Kidney epithelial cell (primary cell): ENCODE measurements around the gene ZNF718. TPM values are rescaled to one million over a fixed set of nuclear protein-coding genes. Genes with fewer than 3 reads are reported as not detected.

Source experiments
- DNase-seq: peaks from one replicate; pipeline ENCODE4 v3.0.0-alpha.2; 2010; ENCODE audit warnings: low read depth
- H3K27me3 ChIP-seq: 2 replicates; pipeline ENCODE4 v1.6.0; 2011; ENCODE audit warnings: low read length; ENCODE audit not compliant: control insufficient read depth, insufficient read depth
- H3K36me3 ChIP-seq: 2 replicates; pipeline ENCODE4 v1.5.1; 2011; ENCODE audit warnings: low read length; ENCODE audit not compliant: control insufficient read depth, insufficient read depth
- H3K4me3 ChIP-seq: 2 replicates; pipeline ENCODE4 v1.5.1; 2011; ENCODE audit warnings: low read depth, mild to moderate bottlenecking, control low read depth, low read length
- total RNA-seq: library from RNA; depleted of rRNA; stranded (reverse); fragments of >200 nt; gene quantifications from 2 replicates; pipeline ENCODE4 v1.2.3, GENCODE V29; 2015
- TF ChIP-seq, protein P1 (sequence below): IDR thresholded peaks from 2 replicates; pipeline ENCODE4 v1.5.1; 2011; ENCODE audit warnings: mild to moderate bottlenecking, moderate library complexity, low read length, control low read depth, inconsistent platforms; ENCODE audit not compliant: insufficient read depth, poor library complexity, severe bottlenecking

The ZNF718 gene
- total RNA-seq, 1 donor from 2014 or later, result 13.9 TPM

DNA sequence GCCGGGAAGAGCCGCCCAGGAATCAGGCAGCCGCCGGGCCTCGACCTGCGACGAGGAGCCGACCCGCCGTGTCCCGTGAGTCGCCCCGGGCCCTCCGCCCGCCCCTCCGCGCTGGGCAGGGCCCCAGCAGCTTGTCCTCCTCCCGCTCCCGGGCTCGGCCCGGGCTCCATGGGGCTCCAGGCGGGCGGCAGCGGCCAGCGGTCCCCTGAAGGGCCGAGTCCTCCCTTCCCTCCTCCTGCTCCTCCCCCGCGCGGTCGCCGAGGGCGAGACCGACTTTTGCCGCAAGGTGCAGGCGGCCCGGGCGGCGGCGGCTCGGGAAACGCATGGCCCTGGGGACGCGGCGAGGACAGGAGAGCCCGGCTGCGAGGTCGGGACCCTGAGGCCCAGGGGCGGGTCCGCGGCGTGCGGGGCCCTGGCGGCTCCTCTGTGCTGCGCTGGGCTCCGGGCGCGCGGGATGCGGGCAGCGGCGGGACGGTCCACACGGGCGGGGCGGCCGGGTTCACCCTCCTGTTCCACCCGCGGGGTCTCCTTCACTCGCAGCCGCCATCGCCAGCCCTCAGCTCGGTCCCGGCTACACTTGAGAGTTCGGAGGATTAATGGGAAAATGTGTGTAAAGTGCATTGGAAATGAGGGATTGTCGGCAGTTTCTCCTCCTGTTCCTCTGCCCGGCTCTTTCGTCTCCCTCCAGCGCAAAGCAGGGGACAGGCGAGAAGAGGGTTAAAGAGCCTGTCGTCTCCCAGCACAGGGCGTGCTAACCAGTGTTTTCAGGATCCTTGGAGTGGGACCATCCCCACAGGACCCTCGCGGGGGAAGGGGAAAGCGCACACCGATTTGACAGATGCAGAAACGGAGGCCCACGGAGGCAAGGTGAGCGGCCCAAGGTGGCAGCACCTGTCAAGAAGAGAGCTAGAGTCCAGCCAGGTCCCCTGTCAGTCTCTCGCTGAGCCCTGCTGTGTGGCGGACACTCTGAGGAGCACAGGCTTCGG, 16.6 kb upstream of the ZNF718 start:
- TF ChIP-seq, protein P1, sequence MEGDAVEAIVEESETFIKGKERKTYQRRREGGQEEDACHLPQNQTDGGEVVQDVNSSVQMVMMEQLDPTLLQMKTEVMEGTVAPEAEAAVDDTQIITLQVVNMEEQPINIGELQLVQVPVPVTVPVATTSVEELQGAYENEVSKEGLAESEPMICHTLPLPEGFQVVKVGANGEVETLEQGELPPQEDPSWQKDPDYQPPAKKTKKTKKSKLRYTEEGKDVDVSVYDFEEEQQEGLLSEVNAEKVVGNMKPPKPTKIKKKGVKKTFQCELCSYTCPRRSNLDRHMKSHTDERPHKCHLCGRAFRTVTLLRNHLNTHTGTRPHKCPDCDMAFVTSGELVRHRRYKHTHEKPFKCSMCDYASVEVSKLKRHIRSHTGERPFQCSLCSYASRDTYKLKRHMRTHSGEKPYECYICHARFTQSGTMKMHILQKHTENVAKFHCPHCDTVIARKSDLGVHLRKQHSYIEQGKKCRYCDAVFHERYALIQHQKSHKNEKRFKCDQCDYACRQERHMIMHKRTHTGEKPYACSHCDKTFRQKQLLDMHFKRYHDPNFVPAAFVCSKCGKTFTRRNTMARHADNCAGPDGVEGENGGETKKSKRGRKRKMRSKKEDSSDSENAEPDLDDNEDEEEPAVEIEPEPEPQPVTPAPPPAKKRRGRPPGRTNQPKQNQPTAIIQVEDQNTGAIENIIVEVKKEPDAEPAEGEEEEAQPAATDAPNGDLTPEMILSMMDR, result no peak
- DNase-seq, result no peak
- H3K27me3 ChIP-seq, result peaks cover 28% of the 10 kb centered on the region
- peak overlapping the region; percentile 13 for H3K4me3 ChIP-seq
- H3K36me3 ChIP-seq, result no peaks in the 10 kb centered on the region

DNA sequence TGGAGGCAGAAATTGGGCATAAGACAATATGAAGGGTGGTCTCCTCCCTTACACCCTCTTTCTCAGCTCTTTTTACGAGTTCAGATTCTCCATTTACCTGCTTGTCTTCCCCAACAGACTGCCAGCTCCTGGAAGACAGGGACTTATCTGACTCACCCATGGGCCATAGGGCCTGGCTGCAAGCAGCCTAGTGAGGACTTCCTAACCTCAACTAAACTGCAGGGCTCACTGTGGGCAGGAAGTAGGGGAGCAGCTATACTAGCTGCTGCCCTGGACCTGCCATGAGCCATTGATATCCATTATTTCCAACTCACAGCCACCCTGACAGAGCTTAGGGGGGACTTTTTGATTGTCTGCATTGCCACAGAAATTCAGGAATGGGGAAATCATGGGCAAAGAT, 11.5 kb upstream of the ZNF718 start:
- DNase-seq, result no peak
- no peak overlapping the region for H3K4me3 ChIP-seq
- TF ChIP-seq, protein P1, result no peak
- peaks cover 13% of the 10 kb centered on the region for H3K27me3 ChIP-seq
- no peaks in the 10 kb centered on the region for H3K36me3 ChIP-seq

DNA sequence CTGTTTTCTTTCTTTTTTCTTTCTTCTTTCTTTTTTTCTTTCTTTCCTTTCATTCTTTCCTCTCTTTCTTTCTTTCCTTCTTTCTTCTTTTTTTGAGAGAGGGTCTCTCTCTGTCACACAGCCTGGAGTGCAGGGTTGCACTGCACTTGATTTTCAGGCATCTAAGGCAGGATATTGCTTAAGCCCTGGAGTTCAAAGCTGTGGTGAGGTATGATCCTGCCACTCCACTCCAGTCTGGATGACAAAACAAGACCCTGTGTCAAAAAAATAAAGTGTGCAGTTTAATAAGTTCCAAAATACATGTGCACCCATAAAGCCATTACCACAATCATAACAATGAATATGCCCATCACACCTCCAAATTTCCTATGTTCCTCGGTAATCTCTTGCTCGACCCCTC, 10.6 kb upstream of the ZNF718 start:
- TF ChIP-seq, protein P1, result no peak
- no peaks in the 10 kb centered on the region for H3K36me3 ChIP-seq
- H3K4me3 ChIP-seq, result no peak overlapping the region
- DNase-seq, result no peak
- H3K27me3 ChIP-seq, result peaks cover 3% of the 10 kb centered on the region

DNA sequence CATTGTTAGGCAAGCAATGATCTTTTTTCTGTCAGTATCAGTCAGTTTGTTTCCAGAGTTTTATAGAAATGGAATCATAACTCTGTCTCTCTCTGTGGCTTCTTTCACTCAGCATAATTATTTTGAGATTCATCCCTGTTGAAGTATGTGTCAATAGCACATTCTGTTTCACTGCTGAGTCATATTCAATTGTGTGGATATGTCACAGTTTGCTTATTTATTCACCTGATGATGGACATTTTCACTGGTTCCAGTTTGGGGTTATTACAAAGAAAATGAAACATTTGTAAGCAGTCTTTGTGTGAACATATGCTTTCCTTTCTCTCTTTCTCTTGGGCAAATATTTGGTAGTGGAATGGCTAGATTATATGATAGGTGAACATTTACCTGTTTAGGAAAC, 10.2 kb upstream of the ZNF718 start:
- no peak for DNase-seq
- H3K36me3 ChIP-seq, result no peaks in the 10 kb centered on the region
- H3K4me3 ChIP-seq, result no peak overlapping the region
- no peaks in the 10 kb centered on the region for H3K27me3 ChIP-seq
- TF ChIP-seq, protein P1, result no peak

DNA sequence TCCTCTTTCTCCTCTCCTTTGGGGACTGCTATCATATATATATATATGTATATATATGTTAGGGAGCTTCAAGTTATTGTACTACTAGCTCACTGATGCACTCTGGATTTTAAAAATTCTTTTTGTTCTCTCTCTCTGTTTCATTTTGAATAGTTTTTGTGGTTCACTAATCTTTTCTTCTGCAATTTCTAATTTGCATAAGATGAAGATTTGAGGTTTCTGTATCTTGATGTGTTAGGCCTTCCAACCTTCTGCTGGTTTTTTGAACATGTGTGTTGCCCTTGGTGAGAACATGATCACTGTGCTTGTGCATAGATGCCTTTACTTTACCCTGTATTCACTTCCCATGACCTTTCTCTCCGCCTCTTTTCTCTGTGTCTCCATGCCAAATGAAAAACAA, 7.8 kb upstream of the ZNF718 start:
- no peaks in the 10 kb centered on the region for H3K27me3 ChIP-seq
- H3K36me3 ChIP-seq, result no peaks in the 10 kb centered on the region
- TF ChIP-seq, protein P1, result no peak
- DNase-seq, result no peak
- no peak overlapping the region for H3K4me3 ChIP-seq
